ENCODE data around the gene ZNRF3.

GRCh38 chr22:29032014-29032475 is 148.7 kb downstream of the ZNRF3 start:
- TF ChIP-seq CTCF (IDR thresholded peaks at IDR 0.05; ENCODE audit: insufficient read depth, low read depth, low read length) (no peak), EZH2 (IDR thresholded peaks at IDR 0.05; ENCODE audit: insufficient read depth, low read length) (no peak)
